GM12873 (cell line): Measurements from ENCODE around the gene LYPD6B.

Experiments used
- CTCF ChIP-seq: IDR thresholded peaks from 2 replicates; pipeline ENCODE4 v1.5.1; 2012; ENCODE audit warnings: low read depth, mild to moderate bottlenecking, moderate library complexity, low read length, control low read depth; ENCODE audit not compliant: insufficient read depth; ENCODE audit errors: missing control alignments

LYPD6B gene

DNA sequence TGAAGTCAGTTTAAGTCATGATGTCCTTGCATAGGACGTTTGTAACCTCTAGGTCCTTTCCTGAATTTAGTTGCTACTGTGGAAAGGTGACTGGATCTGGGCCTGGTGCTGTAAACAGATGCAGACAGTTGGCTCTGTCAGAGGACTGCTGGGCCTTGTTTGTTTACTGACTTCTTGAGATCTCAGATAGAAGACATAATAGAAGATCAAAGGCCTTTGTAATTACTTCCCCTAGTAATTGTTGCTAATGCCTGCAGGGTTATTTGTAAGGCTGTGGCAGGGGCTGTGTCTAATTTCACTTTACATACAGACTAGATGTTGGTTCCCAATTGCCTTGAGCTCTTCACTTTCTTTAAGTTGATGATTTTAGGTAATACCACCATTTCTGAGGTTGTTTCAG lies 42.5 kb downstream of the LYPD6B start:
- TF ChIP-seq CTCF: no peak

DNA sequence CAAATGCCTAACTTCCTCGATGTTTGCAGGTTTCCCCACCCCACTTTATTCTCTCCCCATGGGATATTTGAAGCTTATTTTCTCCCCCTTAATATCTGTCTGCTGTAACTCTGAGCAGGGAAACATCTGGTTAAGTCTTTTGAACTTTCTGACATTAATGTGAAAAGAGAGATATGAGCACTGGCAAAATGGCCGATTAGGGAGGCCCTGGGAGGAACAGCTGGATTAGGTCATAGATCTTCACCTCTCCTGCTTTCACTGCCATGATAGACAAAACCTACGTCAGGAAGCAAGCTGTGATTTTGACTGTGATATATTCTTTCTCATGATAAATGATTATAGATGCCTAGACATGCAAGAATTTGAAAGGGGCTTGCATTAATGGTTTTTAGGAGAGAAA lies 43.6 kb downstream of the LYPD6B start:
- TF ChIP-seq CTCF: no peak

- no peak for TF ChIP-seq CTCF
Measured at GRCh38 chr2:149082735-149083134, 44.2 kb downstream of the LYPD6B start.

DNA sequence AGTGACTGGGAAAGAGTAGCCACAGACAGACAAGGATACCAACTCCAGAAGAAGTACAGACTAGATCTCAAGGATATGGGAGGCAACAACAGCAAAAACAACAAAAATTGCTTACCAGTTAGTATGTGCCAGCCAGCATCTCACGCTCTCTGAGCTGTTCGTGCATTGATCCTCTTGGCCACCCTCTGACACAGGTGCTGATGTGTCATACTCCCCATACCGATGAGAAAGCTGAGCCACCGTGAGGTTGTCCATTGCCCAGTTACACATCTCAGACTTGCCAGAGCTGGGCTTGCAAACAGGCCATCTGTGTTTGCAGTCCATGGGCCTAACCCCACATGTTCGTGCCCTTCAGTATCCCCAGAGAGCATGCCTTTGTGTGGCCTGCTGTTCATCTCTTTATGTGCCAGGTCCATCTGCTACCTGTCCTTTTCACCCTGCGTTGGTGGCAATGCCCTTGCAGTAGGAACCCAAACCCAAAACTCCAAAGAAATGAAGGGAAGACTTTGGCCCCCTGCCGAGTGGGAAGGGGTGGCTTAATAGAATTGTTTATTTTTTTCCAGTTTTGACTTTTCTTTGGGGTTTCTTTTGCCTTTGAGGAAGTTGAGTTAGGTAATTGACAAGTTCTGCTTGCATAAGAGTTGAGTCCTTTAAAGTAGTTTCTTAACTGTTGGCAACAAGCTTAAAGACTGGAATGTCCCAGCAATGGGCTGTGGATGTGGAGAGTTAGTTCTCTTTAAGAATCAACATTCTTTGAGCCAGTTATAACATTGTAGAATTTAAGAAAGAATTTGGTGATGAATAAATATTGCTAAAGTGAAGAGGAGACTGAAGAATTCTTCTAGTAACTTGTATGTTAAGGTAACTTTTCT lies 46.7 kb downstream of the LYPD6B start:
- TF ChIP-seq CTCF: no peak

GRCh38 chr2:149087751-149088150 lies 49.3 kb downstream of the LYPD6B start:
- TF ChIP-seq CTCF: peak; percentile 60

GRCh38 chr2:149089068-149089467 lies 50.6 kb downstream of the LYPD6B start:
- no peak for TF ChIP-seq CTCF

DNA sequence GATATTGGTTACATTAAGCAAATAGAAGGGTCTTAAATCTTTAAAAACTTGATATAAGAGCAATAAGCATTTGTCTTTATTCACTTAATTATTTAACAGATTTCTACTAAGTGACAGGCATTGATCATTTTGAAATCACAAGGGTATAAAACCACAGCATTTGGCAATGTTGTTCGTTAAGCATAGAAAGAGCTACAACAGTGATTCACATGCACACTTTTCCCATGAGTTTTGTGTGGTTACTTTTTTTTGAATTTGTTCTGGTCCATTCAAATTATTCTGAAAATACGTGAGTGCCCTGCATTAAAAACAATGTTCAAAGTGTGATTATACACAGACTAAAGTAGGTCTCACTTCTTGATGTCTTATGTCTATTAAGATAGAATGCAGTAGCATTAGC lies 52.2 kb downstream of the LYPD6B start:
- TF ChIP-seq CTCF: no peak
